HG03342 (cell line): ENCODE measurements around the gene CDC73.
"Not testable (repeated sequence)": the region's sequence is repeated elsewhere in the genome, so short reads cannot be mapped to it uniquely, and the experiment has no call there.

ENCODE experiments used
- ATAC-seq: cut with Tn5 transposase; IDR thresholded peaks from one replicate; pipeline ENCODE4 v1.9.1; 2021; ENCODE audit warnings: mild to moderate bottlenecking, moderate library complexity; ENCODE audit not compliant: unreplicated experiment

Gene CDC73

DNA sequence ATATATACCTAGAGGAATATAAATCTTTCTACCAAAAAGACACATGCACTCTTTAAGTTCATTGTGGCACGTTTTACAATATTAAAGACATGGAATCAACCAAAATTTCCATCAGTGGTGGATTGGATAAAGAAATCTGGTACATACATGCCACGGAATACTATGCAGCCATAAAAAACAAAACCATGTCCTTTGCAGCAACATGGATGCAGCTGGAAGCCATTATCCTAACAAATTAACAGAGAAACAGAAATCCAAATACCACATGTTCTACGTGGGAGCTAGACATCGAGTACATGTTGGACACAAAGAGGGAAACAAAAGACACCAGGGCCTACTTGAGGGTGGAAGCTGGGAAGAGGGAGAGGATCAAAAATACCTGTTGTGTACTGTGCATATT, 97.6 kb downstream of the CDC73 start:
- ATAC-seq, result no peak

DNA sequence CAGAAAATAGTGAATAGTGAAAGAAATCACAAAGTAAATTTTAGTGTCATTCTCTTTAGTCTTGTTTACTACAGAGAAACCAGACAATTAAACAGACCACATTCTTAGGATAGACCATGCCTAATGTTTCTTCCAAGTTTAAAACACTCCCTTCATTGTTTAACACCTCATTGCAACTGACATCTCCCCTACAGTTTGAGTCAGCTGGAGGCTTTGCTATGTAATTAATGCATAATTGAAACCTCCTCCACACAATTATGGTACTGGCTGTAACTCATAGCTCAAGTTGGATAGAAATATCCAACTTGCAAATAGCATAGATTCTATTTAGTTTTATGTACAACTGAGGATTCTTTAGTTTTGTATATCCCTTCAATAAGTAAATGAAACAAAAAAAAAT, 99.8 kb downstream of the CDC73 start:
- ATAC-seq, result no peak

DNA sequence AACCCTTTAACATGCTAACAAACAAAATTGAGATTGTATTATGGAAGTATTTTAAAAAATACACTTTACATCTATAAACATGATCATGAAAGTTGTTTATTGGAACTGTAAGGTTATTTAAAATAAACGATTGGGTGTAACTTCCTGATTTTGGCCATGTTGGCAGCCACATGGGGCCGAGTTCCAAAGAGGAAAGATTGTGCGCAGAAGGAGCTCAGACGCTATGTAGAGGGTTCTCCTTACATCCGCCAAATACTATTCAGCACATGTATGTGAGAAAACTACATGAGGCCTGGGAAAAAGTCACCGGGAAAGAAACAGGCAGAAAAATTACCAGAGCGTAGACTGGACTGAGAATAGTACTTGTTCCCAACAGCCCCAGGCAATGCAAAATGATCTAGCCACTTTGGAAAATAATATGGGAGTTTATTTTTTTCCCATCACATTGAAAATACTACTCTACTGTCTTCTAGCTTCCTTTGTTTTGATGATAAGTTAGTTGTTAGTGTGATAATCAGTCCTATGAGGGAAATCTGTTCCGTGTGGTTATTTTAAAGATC, 100.3 kb downstream of the CDC73 start:
- no peak for ATAC-seq

GRCh38 chr1:193229136-193229535, 107.3 kb downstream of the CDC73 start:
- ATAC-seq, result no peak

GRCh38 chr1:193231146-193231545, 109.3 kb downstream of the CDC73 start:
- ATAC-seq, result not testable (repeated sequence)

GRCh38 chr1:193234530-193234929, 112.7 kb downstream of the CDC73 start:
- no peak for ATAC-seq

DNA sequence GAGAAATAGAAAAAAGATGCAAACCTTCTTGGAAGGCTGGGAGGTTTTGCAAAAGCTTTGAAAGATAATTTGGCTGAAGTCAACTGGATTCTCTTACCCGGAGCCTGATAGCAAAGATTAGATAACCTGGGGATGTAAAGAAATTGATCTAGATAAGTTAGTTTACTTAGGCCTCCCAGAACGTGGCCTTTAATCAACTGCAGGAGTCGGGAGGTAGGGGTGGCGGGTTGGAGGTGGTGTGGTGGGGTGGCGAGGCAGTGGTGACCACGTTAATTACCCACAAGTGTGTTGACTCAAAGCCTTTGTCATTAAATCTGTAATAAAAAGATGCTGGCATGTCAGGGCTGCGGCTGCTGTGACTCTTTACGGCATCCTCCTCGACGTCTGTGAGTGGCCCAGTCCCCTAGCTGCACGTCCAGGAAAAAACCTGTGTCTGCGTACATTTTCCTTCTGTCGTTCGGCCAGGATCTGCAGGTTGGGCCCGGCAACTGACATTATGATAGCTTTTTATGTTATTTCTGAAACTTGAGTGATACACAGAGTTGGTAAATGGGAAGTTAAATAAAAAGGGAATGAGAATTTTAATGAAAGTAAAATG, 115.6 kb downstream of the CDC73 start:
- ATAC-seq, result no peak

DNA sequence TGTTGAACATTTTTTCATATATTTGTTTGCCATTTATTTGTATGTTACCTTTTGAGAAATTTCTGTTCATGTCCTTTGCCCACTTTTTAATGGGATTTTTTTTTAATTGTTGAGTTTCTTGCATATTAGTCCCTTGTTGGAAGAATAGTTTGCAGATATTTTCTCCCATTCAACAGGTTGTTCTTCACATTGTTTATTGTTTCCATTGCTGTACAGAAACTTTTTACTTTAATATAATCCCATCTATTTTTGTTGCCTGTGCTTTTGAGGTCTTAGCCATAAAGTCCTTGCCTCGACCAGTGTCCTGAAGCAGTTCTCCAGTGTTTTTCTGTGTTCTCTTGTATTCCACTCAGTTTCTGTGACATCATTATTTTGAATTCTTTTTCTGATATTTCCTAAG, 118.8 kb downstream of the CDC73 start:
- ATAC-seq, result no peak

DNA sequence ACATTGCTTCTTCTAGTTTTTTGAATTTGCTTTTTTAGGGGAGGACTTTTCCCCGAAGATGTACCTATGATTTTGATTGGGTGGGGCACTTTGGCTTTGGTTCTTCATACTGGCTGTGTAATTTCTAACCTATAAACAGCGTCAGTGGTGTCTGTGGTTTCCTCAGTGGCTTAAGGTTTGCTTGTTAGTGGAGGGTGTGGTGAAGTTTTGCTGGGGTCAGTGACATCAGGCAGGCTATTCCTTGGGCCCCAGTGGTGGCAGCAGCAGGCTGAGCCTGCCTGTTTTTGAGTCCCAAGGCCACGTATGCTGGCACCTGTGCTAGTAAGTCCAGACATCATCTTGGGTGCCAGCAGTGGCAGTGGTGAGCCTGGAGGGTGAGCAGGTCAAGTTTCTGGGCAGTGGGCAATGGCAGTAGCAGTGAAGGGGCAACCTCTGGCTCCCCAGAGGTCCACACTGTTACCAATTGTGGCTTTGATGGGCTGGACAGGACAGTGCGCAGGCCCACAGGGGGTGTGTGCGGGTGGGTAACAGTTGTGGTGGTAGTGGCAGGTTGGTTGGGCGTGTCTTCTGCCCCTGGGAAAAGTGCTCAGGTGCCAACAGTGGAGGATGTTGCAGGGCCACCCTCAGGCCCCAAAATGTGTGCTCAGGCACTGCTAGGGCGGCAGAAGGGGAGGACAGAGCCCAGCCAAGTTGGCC, 119.4 kb downstream of the CDC73 start:
- ATAC-seq, result no peak

- no peak for ATAC-seq
Observed at GRCh38 chr1:193242000-193242399, 120.2 kb downstream of the CDC73 start.

DNA sequence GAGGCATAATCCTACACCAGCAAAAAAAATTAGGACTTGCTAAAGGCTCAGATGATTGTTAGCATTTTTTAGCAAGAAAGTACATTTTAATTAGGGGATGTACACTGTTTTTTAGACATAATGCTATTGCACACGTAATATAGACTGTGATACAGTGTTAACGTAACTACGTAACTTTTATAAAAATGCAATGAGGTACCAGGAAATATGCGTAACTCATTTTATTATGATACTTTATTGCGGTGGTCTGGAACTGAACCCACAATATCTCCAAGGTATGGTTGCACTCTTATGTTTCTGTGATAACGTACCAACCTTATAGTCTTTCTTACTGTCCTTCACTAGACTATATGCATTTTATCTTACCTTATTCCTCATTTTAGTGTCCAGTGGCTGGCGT, 127.4 kb downstream of the CDC73 start:
- no peak for ATAC-seq

- ATAC-seq, result no peak
Observed at GRCh38 chr1:193251950-193252349, 130.1 kb downstream of the CDC73 start.

- no peak for ATAC-seq
Observed at GRCh38 chr1:193256019-193256418, 134.2 kb downstream of the CDC73 start.

GRCh38 chr1:193259636-193260035, 137.8 kb downstream of the CDC73 start:
- ATAC-seq, result no peak

- no peak for ATAC-seq
Observed at GRCh38 chr1:193260056-193260745, 138.4 kb downstream of the CDC73 start.

GRCh38 chr1:193260896-193261295, 139.1 kb downstream of the CDC73 start:
- no peak for ATAC-seq

DNA sequence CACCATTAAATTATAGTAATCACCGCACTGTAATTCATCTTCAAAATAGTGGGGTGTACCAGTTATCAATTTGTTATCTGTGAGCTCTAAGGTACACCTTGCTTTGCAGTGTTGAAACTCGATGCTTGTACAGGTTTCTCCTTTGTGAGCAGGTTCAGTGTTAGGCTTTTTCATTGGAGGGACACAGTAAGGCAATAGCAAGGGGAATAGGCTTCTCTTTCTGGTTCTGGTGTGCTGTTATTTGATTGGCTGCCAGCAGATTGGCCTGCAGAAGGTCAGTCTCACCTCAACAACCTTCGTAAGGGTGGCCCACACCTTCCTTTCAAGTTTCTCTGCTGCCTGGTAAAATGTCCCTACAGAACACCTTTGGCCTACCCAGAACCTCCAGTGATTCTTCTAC, 140.8 kb downstream of the CDC73 start:
- no peak for ATAC-seq

DNA sequence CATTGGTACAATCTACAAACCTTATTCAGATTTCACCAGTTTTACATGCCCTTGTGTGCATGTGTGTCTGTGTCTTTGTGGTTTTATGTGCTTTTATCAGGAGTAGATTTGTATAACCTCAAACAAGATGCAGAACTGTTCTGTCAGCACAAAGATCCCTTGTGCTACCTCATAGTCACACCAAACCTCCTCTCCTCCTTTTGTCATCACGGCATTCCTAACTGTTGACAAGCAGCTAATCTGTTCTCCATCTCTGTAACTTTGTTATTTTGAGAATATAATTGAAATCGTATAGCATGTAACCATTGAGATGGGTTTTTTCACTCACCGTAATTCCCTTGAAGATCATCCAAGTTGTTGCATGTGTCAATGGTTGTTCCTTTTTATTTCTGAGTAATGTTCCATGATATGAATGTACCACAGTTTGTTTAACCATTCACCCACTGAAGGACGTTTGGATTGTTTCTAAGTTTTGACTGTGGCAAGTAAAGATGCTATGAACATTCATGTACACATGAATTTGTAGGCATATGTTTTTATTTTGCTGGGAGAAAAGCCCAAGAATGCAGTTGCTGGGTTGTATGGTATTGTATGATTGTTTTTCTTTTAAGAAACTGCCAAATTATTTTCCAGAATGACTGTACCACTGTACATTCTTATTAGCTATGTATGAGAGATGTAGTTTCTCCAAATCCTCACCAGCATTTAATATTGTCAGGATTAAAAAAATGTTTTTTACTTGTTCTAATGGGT, 142.7 kb downstream of the CDC73 start:
- no peak for ATAC-seq

DNA sequence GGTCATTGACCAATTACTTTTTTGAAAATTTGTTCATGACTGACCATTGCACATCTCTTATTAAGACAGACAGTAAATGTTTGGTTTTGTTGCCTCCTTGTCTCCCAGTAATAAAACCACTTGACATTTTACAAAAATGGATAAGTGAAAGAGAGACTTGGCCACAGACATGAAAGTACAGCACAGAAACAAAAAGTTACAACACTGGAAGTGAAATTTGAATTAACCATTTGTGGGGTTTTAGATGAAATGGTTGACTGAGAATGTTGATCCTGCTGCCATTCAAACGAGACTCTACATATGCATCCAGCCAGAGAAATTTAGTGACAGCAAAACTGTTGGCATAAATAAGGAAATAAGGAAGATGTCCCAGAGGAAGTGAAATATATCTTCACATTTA, 143.9 kb downstream of the CDC73 start:
- ATAC-seq, result peak; percentile 54

DNA sequence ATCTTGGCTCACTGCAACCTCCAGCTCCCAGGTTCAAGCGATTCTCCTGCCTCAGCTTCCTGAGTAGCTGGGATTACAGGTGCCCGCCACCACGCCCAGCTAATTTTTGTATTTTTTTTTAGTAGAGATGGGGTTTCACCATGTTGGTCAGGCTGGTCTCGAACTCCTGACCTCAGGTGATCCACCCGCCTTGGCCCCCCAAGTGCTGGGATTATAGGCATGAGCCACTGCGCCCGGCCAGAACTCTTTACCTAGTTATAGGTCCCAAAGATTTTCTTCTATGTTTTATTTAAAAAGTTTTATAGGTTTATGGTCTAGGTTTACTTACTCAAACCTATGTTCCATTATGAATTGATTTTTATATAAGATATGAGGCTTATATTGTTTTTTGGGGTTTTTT, 145.0 kb downstream of the CDC73 start:
- ATAC-seq, result not testable (repeated sequence)

DNA sequence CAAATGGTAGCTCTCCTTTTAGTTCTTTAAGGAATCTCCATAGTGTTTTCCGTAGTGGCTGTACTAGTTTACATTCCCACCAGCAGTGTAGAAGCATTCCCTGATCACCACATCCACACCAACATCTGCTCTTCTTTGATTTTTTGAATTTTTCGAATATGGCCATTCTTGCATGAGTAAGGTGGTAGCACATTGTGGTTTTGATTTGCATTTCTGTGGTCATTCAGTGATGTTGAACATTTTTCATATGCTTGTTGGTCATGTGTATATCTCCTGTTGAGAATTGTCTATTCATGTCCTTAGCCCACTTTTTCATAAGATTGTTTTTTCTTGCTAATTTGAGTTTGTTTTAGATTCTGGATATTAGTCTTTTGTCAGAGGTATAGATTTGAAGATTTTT, 149.2 kb downstream of the CDC73 start:
- ATAC-seq, result peak; percentile 98
